PC-9 (cell line): Measurements from ENCODE around the gene NCDN. TPM values are rescaled to one million over a fixed set of nuclear protein-coding genes. Genes with fewer than 3 reads are reported as not detected.

Experiments
- BruUV-seq: library from RNA; stranded (reverse); fragments of 400-500 nt; replicated peaks from 2 replicates; lab custom pipeline; 2021; lab: Mats Ljungman, UMichigan
- CTCF ChIA-PET: fragments of 300-600 bp; sonication (Branson Sonifier 250); formaldehyde crosslinking; loops from one replicate; lab custom pipeline; 2022; ENCODE audit warnings: antibody characterized with exemption; lab: Charles Lee
- POLR2A ChIA-PET: fragments of 300-600 bp; sonication (Branson Sonifier 250); formaldehyde crosslinking; loops from one replicate; lab custom pipeline; 2022; ENCODE audit warnings: antibody characterized with exemption; ENCODE audit not compliant: unreplicated experiment; lab: Charles Lee
- DNase-seq, 2 experiments: peaks; one replicate each; pipeline versions ENCODE4 v3.0.0 to v3.0.0-alpha.2; 2015 to 2022; ENCODE audit warnings: mixed read lengths in 1 of 2
- H2AFZ ChIP-seq: fragments of 200-600 bp; sonication (generic); 2 replicates; pipeline ENCODE4 v1.8.1; 2017; ENCODE audit warnings: antibody characterized with exemption
- H3F3A ChIP-seq: fragments of 200-600 bp; sonication (generic); 2 replicates; pipeline ENCODE4 v1.8.1; 2017; ENCODE audit warnings: antibody characterized with exemption, mild to moderate bottlenecking, low read depth; ENCODE audit not compliant: insufficient read depth
- H3K27ac ChIP-seq: fragments of 200-600 bp; sonication (generic); 2 replicates; pipeline ENCODE4 v1.6.1; 2016; ENCODE audit warnings: mixed run types
- H3K27me3 ChIP-seq: fragments of 200-600 bp; sonication (generic); 2 replicates; pipeline ENCODE4 v1.6.1; 2016; ENCODE audit warnings: low read depth, mixed run types; ENCODE audit not compliant: insufficient read depth
- H3K36me3 ChIP-seq: fragments of 200-600 bp; sonication (generic); 2 replicates; pipeline ENCODE4 v1.6.1; 2016; ENCODE audit warnings: low read depth, mixed run types
- H3K4me1 ChIP-seq: fragments of 200-600 bp; sonication (generic); replicated peaks from 2 replicates; pipeline ENCODE4 v1.6.1; 2016; ENCODE audit warnings: mixed run types; ENCODE audit not compliant: insufficient read depth
- H3K4me2 ChIP-seq: fragments of 200-600 bp; sonication (generic); 2 replicates; pipeline ENCODE4 v1.6.1; 2017; ENCODE audit warnings: mixed run types
- H3K4me3 ChIP-seq: fragments of 200-600 bp; sonication (generic); 2 replicates; pipeline ENCODE4 v1.6.1; 2016; ENCODE audit warnings: mixed run types
- H3K79me2 ChIP-seq: fragments of 200-600 bp; sonication (generic); 2 replicates; pipeline ENCODE4 v1.6.1; 2017; ENCODE audit warnings: low read depth, mixed run types
- H3K9me2 ChIP-seq: fragments of 200-600 bp; sonication (generic); 2 replicates; pipeline ENCODE4 v1.8.1; 2017; ENCODE audit warnings: mild to moderate bottlenecking; ENCODE audit not compliant: insufficient read depth
- H3K9me3 ChIP-seq: fragments of 200-600 bp; sonication (generic); 2 replicates; pipeline ENCODE4 v1.8.1; 2016; ENCODE audit warnings: low read depth; ENCODE audit not compliant: insufficient read depth
- H4K20me1 ChIP-seq: fragments of 200-600 bp; sonication (generic); 2 replicates; pipeline ENCODE4 v1.8.1; 2017; ENCODE audit not compliant: insufficient read depth
- CTCF ChIP-seq: fragments of 200-600 bp; sonication (generic); conservative IDR thresholded peaks from 2 replicates; pipeline ENCODE4 v1.6.1; 2017; ENCODE audit warnings: mixed run types, antibody characterized with exemption, mild to moderate bottlenecking, moderate library complexity
- EZH2 ChIP-seq: fragments of 200-600 bp; sonication (generic); IDR thresholded peaks from 2 replicates; pipeline ENCODE4 v1.8.0; 2017; ENCODE audit warnings: antibody characterized with exemption, low read depth
- intact Hi-C: fragments of 100-400 bp; cut with micrococcal nuclease; formaldehyde crosslinking; loops from one replicate; pipeline ENCODE4 v1.10.0; 2022; ENCODE audit not compliant: unreplicated experiment
- total RNA-seq: library from RNA; stranded (reverse); gene quantifications from 2 replicates; pipeline ENCODE4 v1.2.3, GENCODE V29; 2021

Gene NCDN
- total RNA-seq, 1 experiment from 2014 or later: 26.6 TPM

GRCh38 chr1:35560256-35561225 lies 2.9 kb downstream of the NCDN start:
- POLR2A ChIA-PET: interaction anchor here (0.6 kb wide), 1 partner anchor 349 kb away, joined by 3 read pairs; no protein-coding TSS in a partner anchor
- no peak for DNase-seq
- CTCF ChIA-PET: interaction anchor here (0.5 to 0.6 kb wide), 2 partner anchors 40 to 576 kb away, joined by 3 to 4 read pairs; no protein-coding TSS in a partner anchor
- no peaks in the 10 kb centered on the region for H3K9me3 ChIP-seq
- no peak for TF ChIP-seq CTCF
- no peak for TF ChIP-seq EZH2
- peaks cover 8% of the 10 kb centered on the region; the same call in 1 of the 2 replicates for H3F3A ChIP-seq
- no peak overlapping the region for H2AFZ ChIP-seq
- H3K27me3 ChIP-seq: no peaks in the 10 kb centered on the region
- BruUV-seq: no TSS peak
- no peak overlapping the region for H3K4me3 ChIP-seq
- peaks cover 9% of the 10 kb centered on the region for H3K4me1 ChIP-seq
- H3K27ac ChIP-seq: no peak overlapping the region
- no peak overlapping the region for H3K4me2 ChIP-seq
- H3K79me2 ChIP-seq: peaks cover 28% of the 10 kb centered on the region
- H3K36me3 ChIP-seq: no peaks in the 10 kb centered on the region
- intact Hi-C loops: no loop called here
- H4K20me1 ChIP-seq: peaks cover 21% of the 10 kb centered on the region
- H3K9me2 ChIP-seq: no peaks in the 10 kb centered on the region

GRCh38 chr1:35561297-35561971 lies 3.8 kb downstream of the NCDN start:
- BruUV-seq: no TSS peak
- Histone ChIP-seq H3K27ac (no peak overlapping the region), H3K79me2 (peaks cover 19% of the 10 kb centered on the region), H3F3A (peaks cover 8% of the 10 kb centered on the region; the same call in 1 of the 2 replicates), H3K4me1 (peaks cover under 1% of the 10 kb centered on the region; the same call in 1 of the 2 replicates), H3K9me3 (no peaks in the 10 kb centered on the region), H3K4me3 (no peak overlapping the region), H3K27me3 (no peaks in the 10 kb centered on the region), H2AFZ (no peak overlapping the region), H3K4me2 (no peak overlapping the region), H3K36me3 (no peaks in the 10 kb centered on the region), H3K9me2 (no peaks in the 10 kb centered on the region), H4K20me1 (peaks cover 13% of the 10 kb centered on the region)
- POLR2A ChIA-PET: no interaction called here
- DNase-seq: no peak
- CTCF ChIA-PET: interaction anchor here (0.5 kb wide), 1 partner anchor 577 kb away, joined by 3 read pairs; no protein-coding TSS in a partner anchor
- TF ChIP-seq EZH2: no peak
- TF ChIP-seq CTCF: no peak
- intact Hi-C loops: no loop called here

GRCh38 chr1:35561972-35562680 lies 4.5 kb downstream of the NCDN start:
- no peaks in the 10 kb centered on the region; the same call in 1 of the 2 replicates for H3K4me1 ChIP-seq
- TF ChIP-seq EZH2: no peak
- no peak for TF ChIP-seq CTCF
- no TSS peak for BruUV-seq
- intact Hi-C loops: no loop called here
- H3K9me3 ChIP-seq: no peaks in the 10 kb centered on the region
- H3K4me2 ChIP-seq: no peak overlapping the region
- ChIA-PET CTCF (no interaction called here), POLR2A (no interaction called here)
- no peak overlapping the region for H2AFZ ChIP-seq
- peaks cover 8% of the 10 kb centered on the region; the same call in 1 of the 2 replicates for H3F3A ChIP-seq
- peaks cover 13% of the 10 kb centered on the region for H4K20me1 ChIP-seq
- H3K27me3 ChIP-seq: no peaks in the 10 kb centered on the region
- H3K36me3 ChIP-seq: no peaks in the 10 kb centered on the region
- H3K79me2 ChIP-seq: peaks cover 15% of the 10 kb centered on the region
- no peaks in the 10 kb centered on the region for H3K9me2 ChIP-seq
- H3K4me3 ChIP-seq: no peak overlapping the region
- no peak for DNase-seq
- no peak overlapping the region for H3K27ac ChIP-seq
